ENCODE data around the gene TYROBP. TPM values are rescaled to one million over a fixed set of nuclear protein-coding genes. Genes with fewer than 3 reads are reported as not detected.
"Not testable (repeated sequence)": the region's sequence is repeated elsewhere in the genome, so short reads cannot be mapped to it uniquely, and the experiment has no call there.

The TYROBP gene
- total RNA-seq, 1 donor from 2014 or later: not detected

GRCh38 chr19:35870798-35871197, 37.3 kb downstream of the TYROBP start:
- Mint-ChIP-seq H3K36me3 (ENCODE audit: unreplicated experiment) (no peaks in the 10 kb centered on the region), H3K4me1 (ENCODE audit: unreplicated experiment) (peaks cover 13% of the 10 kb centered on the region), H3K9me3 (ENCODE audit: unreplicated experiment) (no peaks in the 10 kb centered on the region), H3K4me3 (ENCODE audit: unreplicated experiment) (no peak overlapping the region), H3K27me3 (ENCODE audit: unreplicated experiment) (peaks cover 20% of the 10 kb centered on the region), H3K27ac (ENCODE audit: unreplicated experiment) (no peak overlapping the region)
- no peak for DNase-seq (ENCODE audit: extremely low spot score, unreplicated experiment)
- TF ChIP-seq CTCF (IDR thresholded peaks at IDR 0.05): no peak

- not testable (repeated sequence) for H3K36me3 Mint-ChIP-seq (ENCODE audit: unreplicated experiment); H3K9me3 Mint-ChIP-seq (ENCODE audit: unreplicated experiment); H3K27ac Mint-ChIP-seq (ENCODE audit: unreplicated experiment); DNase-seq (ENCODE audit: extremely low spot score, unreplicated experiment)
- H3K4me3 Mint-ChIP-seq (ENCODE audit: unreplicated experiment): peak overlapping the region; percentile 65
- peaks cover 26% of the 10 kb centered on the region for H3K27me3 Mint-ChIP-seq (ENCODE audit: unreplicated experiment)
- peaks cover 13% of the 10 kb centered on the region for H3K4me1 Mint-ChIP-seq (ENCODE audit: unreplicated experiment)
Observed at GRCh38 chr19:35870124-35870736, 37.9 kb downstream of the TYROBP start.

- Mint-ChIP-seq H3K4me3 (ENCODE audit: unreplicated experiment) (peak overlapping the region; percentile 69), H3K9me3 (ENCODE audit: unreplicated experiment) (no peaks in the 10 kb centered on the region), H3K27me3 (ENCODE audit: unreplicated experiment) (peaks cover 30% of the 10 kb centered on the region), H3K27ac (ENCODE audit: unreplicated experiment) (no peak overlapping the region), H3K36me3 (ENCODE audit: unreplicated experiment) (no peaks in the 10 kb centered on the region), H3K4me1 (ENCODE audit: unreplicated experiment) (peaks cover 13% of the 10 kb centered on the region)
- no peak for TF ChIP-seq CTCF (IDR thresholded peaks at IDR 0.05)
- DNase-seq (ENCODE audit: extremely low spot score, unreplicated experiment): no peak
Observed at GRCh38 chr19:35869327-35870123, 38.6 kb downstream of the TYROBP start.

GRCh38 chr19:35868823-35869326, 39.2 kb downstream of the TYROBP start:
- peaks cover 13% of the 10 kb centered on the region for H3K4me1 Mint-ChIP-seq (ENCODE audit: unreplicated experiment)
- H3K9me3 Mint-ChIP-seq (ENCODE audit: unreplicated experiment): no peaks in the 10 kb centered on the region
- peaks cover 33% of the 10 kb centered on the region for H3K27me3 Mint-ChIP-seq (ENCODE audit: unreplicated experiment)
- no peak for TF ChIP-seq CTCF (IDR thresholded peaks at IDR 0.05)
- H3K36me3 Mint-ChIP-seq (ENCODE audit: unreplicated experiment): no peaks in the 10 kb centered on the region
- no peak for DNase-seq (ENCODE audit: extremely low spot score, unreplicated experiment)
- no peak overlapping the region for H3K27ac Mint-ChIP-seq (ENCODE audit: unreplicated experiment)
- H3K4me3 Mint-ChIP-seq (ENCODE audit: unreplicated experiment): peak overlapping the region; percentile 69

GRCh38 chr19:35868172-35868822, 39.8 kb downstream of the TYROBP start, which contains the start of gene APLP1:
TSS of gene APLP1 (plus strand) at chr19:35868574. CDS start at chr19:35868637, 63 bp downstream.
- no peak for TF ChIP-seq CTCF (IDR thresholded peaks at IDR 0.05)
- H3K27me3 Mint-ChIP-seq (ENCODE audit: unreplicated experiment): peaks cover 33% of the 10 kb centered on the region
- H3K27ac Mint-ChIP-seq (ENCODE audit: unreplicated experiment): no peak within 1 kb of the TSS
- DNase-seq (ENCODE audit: extremely low spot score, unreplicated experiment): no peak
- no peaks in the 10 kb centered on the region for H3K36me3 Mint-ChIP-seq (ENCODE audit: unreplicated experiment)
- H3K4me3 Mint-ChIP-seq (ENCODE audit: unreplicated experiment): peak within 1 kb of the TSS; percentile 69
- peaks cover 13% of the 10 kb centered on the region for H3K4me1 Mint-ChIP-seq (ENCODE audit: unreplicated experiment)
- H3K9me3 Mint-ChIP-seq (ENCODE audit: unreplicated experiment): no peaks in the 10 kb centered on the region

All from osteocyte (in vitro differentiated cells).